Keratinocyte (primary cell): ENCODE results near the gene MVB12B. TPM values are rescaled to one million over a fixed set of nuclear protein-coding genes. Genes with fewer than 3 reads are reported as not detected.

ENCODE experiments used
- DNase-seq: peaks from one replicate; pipeline ENCODE4 v3.0.0-alpha.2; 2011; ENCODE audit warnings: low read depth, missing footprints, low spot score
- FAIRE-seq: peaks from 2 replicates; lab custom pipeline; 2011; peaks lifted over from hg19 to GRCh38; lab: Jason Lieb, UNC
- H2AFZ ChIP-seq: 2 replicates; pipeline ENCODE4 v1.6.0; 2012; ENCODE audit warnings: low read length, control low read depth, inconsistent platforms; ENCODE audit not compliant: control insufficient read depth
- H3K27ac ChIP-seq: 2 replicates; pipeline ENCODE4 v1.5.1; 2011; ENCODE audit warnings: low read length; ENCODE audit not compliant: control insufficient read depth, insufficient read depth
- H3K27me3 ChIP-seq: 3 replicates; pipeline ENCODE4 v1.6.0; 2011; ENCODE audit warnings: low read length; ENCODE audit not compliant: control insufficient read depth, insufficient read depth; ENCODE audit errors: extremely low read depth
- H3K36me3 ChIP-seq, 2 experiments: 2 replicates in 1 of 2; 3 replicates in 1 of 2; pipeline ENCODE4 v1.5.1; 2011; ENCODE audit warnings: low read length in 2 of 2, mild to moderate bottlenecking in 1 of 2; ENCODE audit not compliant: control insufficient read depth in 2 of 2, insufficient read depth in 2 of 2; ENCODE audit errors: extremely low read depth in 1 of 2
- H3K4me1 ChIP-seq: 3 replicates; pipeline ENCODE4 v1.5.1; 2011; ENCODE audit warnings: low read length; ENCODE audit not compliant: control insufficient read depth, insufficient read depth; ENCODE audit errors: extremely low read depth
- H3K4me2 ChIP-seq: 3 replicates; pipeline ENCODE4 v1.6.0; 2011; ENCODE audit warnings: low read depth, low read length; ENCODE audit not compliant: control insufficient read depth, insufficient read depth; ENCODE audit errors: extremely low read depth
- H3K4me3 ChIP-seq, 3 experiments: fragments of 200-600 bp in 1 of 3; sonication (generic) in 1 of 3; 2 replicates in 2 of 3; 3 replicates in 1 of 3; pipeline ENCODE4 v1.5.1; 2011 to 2016; ENCODE audit warnings: low read length in 3 of 3, mild to moderate bottlenecking in 3 of 3, control low read depth in 2 of 3, inconsistent platforms in 1 of 3, low read depth in 1 of 3, mixed read lengths in 1 of 3, mixed run types in 1 of 3, moderate library complexity in 1 of 3; ENCODE audit not compliant: control insufficient read depth in 2 of 3, insufficient read depth in 2 of 3; ENCODE audit errors: extremely low read depth in 1 of 3
- H3K79me2 ChIP-seq: 2 replicates; pipeline ENCODE4 v1.6.0; 2012; ENCODE audit warnings: low read length; ENCODE audit not compliant: control insufficient read depth, insufficient read depth
- H3K9ac ChIP-seq: 3 replicates; pipeline ENCODE4 v1.6.0; 2011; ENCODE audit warnings: low read length; ENCODE audit not compliant: control insufficient read depth, insufficient read depth; ENCODE audit errors: extremely low read depth
- H3K9me1 ChIP-seq: 3 replicates; pipeline ENCODE4 v1.6.0; 2011; ENCODE audit warnings: low read length; ENCODE audit not compliant: control insufficient read depth, insufficient read depth; ENCODE audit errors: extremely low read depth
- H3K9me3 ChIP-seq: 2 replicates; pipeline ENCODE4 v1.5.1; 2012; ENCODE audit warnings: low read depth, low read length; ENCODE audit not compliant: control insufficient read depth
- H4K20me1 ChIP-seq: 3 replicates; pipeline ENCODE4 v1.6.0; 2011; ENCODE audit warnings: low read length; ENCODE audit not compliant: control insufficient read depth, insufficient read depth; ENCODE audit errors: extremely low read depth
- CTCF ChIP-seq, 3 experiments: IDR thresholded peaks in 1 of 3; conservative IDR thresholded peaks in 1 of 3; optimal IDR thresholded peaks in 1 of 3; 2 replicates in 2 of 3; 3 replicates in 1 of 3; pipeline versions ENCODE3 to v1.5.1; 2011; ENCODE audit warnings: low read length in 3 of 3, mild to moderate bottlenecking in 3 of 3, moderate library complexity in 2 of 3, control low read depth in 1 of 3, inconsistent platforms in 1 of 3; ENCODE audit not compliant: insufficient read depth in 2 of 3; ENCODE audit errors: extremely low read depth in 1 of 3
- EZH2 ChIP-seq: IDR thresholded peaks from one replicate; pipeline ENCODE4 v1.6.1; 2012; ENCODE audit warnings: inconsistent platforms, mild to moderate bottlenecking, low read length, moderate library complexity
- dilution Hi-C: fragments of 300-500 bp; cut with MboI; formaldehyde crosslinking; loops from one replicate; pipeline ENCODE4 v1.7.0; 2020; ENCODE audit warnings: low sequenced_read_pairs; ENCODE audit not compliant: extremely low pct_ligation_motif_present
- polyA plus RNA-seq, 5 experiments: library from polyadenylated mRNA; depleted of rRNA in 3 of 5; stranded (reverse) in 3 of 5; stranded (forward) in 1 of 5; unstranded in 1 of 5; fragments of >200 nt; gene quantifications; 1 replicate in 1 of 5; 2 replicates in 3 of 5; 3 replicates in 1 of 5; pipeline versions ENCODE4 v1.2.1 to v1.2.3, GENCODE V29; 2011 to 2012; ENCODE audit warnings: missing spikeins in 2 of 5, low read depth in 1 of 5, low replicate concordance in 1 of 5

The MVB12B gene
- polyA plus RNA-seq, 1 donor (not counting 4 experiments of a cell fraction or from before 2014, with no cell fraction given) = 1.2 TPM

- Histone ChIP-seq H4K20me1 (no peaks in the 10 kb centered on the region), H3K36me3 (no peaks in the 10 kb centered on the region), H2AFZ (no peak overlapping the region), H3K79me2 (no peaks in the 10 kb centered on the region), H3K9ac (no peak overlapping the region), H3K9me3 (no peaks in the 10 kb centered on the region), H3K4me3 (no peak overlapping the region), H3K27ac (no peak overlapping the region), H3K9me1 (no peaks in the 10 kb centered on the region), H3K4me2 (no peak overlapping the region), H3K27me3 (peaks cover 2% of the 10 kb centered on the region), H3K4me1 (no peaks in the 10 kb centered on the region)
- DNase-seq (no peak), FAIRE-seq (peak; percentile 13)
- dilution Hi-C loops = no loop called here
- TF ChIP-seq CTCF (optimal IDR thresholded peaks at IDR 0.05 in 1 of 3, IDR thresholded peaks at IDR 0.05 in 1 of 3, conservative IDR thresholded peaks at IDR 0.05 in 1 of 3; ENCODE audit: extremely low read depth in 1 of 3, insufficient read depth in 2 of 3, low read length in 3 of 3) = no peak
- no peak for TF ChIP-seq EZH2
Observed at GRCh38 chr9:126303488-126303887, 23.1 kb upstream of the MVB12B start.

- Histone ChIP-seq H3K4me1 (no peaks in the 10 kb centered on the region), H4K20me1 (no peaks in the 10 kb centered on the region), H3K36me3 (no peaks in the 10 kb centered on the region), H3K9me1 (no peaks in the 10 kb centered on the region), H2AFZ (no peak overlapping the region), H3K79me2 (no peaks in the 10 kb centered on the region), H3K27me3 (no peaks in the 10 kb centered on the region), H3K9ac (no peak overlapping the region), H3K27ac (no peak overlapping the region), H3K4me3 (no peak overlapping the region), H3K9me3 (no peaks in the 10 kb centered on the region), H3K4me2 (no peak overlapping the region)
- dilution Hi-C loops = no loop called here
- no peak for DNase-seq
- no peak for FAIRE-seq
- TF ChIP-seq EZH2 (no peak), CTCF (optimal IDR thresholded peaks at IDR 0.05 in 1 of 3, IDR thresholded peaks at IDR 0.05 in 1 of 3, conservative IDR thresholded peaks at IDR 0.05 in 1 of 3; ENCODE audit: extremely low read depth in 1 of 3, insufficient read depth in 2 of 3, low read length in 3 of 3) (no peak)
Observed at GRCh38 chr9:126304207-126304970, 22.2 kb upstream of the MVB12B start.
